Suprapubic skin (tissue), 4 donors: Measurements from ENCODE around the gene TTYH1. TPM values are rescaled to one million over a fixed set of nuclear protein-coding genes. Genes with fewer than 3 reads are reported as not detected.
"Not testable (repeated sequence)": the region's sequence is repeated elsewhere in the genome, so short reads cannot be mapped to it uniquely, and the experiment has no call there.

Experiments
- DNase-seq, 2 donors: peaks; one replicate each; pipeline ENCODE4 v3.0.0-alpha.2; 2019; ENCODE audit warnings: low spot score in 2 of 2
- H3K27ac ChIP-seq: fragments of 200-600 bp; sonication (generic); one replicate; pipeline ENCODE4 v1.5.1; 2019
- H3K27me3 ChIP-seq: fragments of 200-600 bp; sonication (generic); one replicate; pipeline ENCODE4 v1.5.1; 2019
- H3K36me3 ChIP-seq: fragments of 200-600 bp; sonication (generic); one replicate; pipeline ENCODE4 v1.5.1; 2019
- H3K4me1 ChIP-seq: fragments of 200-600 bp; sonication (generic); one replicate; pipeline ENCODE4 v1.5.1; 2019
- H3K4me3 ChIP-seq: fragments of 200-600 bp; sonication (generic); one replicate; pipeline ENCODE4 v1.5.1; 2019; ENCODE audit warnings: mild to moderate bottlenecking
- H3K9me3 ChIP-seq: fragments of 200-600 bp; sonication (generic); one replicate; pipeline ENCODE4 v1.5.1; 2019
- CTCF ChIP-seq, 2 donors: fragments of 200-600 bp in 1 of 2; fragments of 450-650 bp in 1 of 2; sonication (generic) in 1 of 2; IDR thresholded peaks; one replicate each; pipeline ENCODE4 v1.5.1; 2016 to 2019; ENCODE audit warnings: antibody characterized with exemption in 2 of 2, mild to moderate bottlenecking in 1 of 2, moderate library complexity in 1 of 2
- EP300 ChIP-seq: sonication (generic); formaldehyde crosslinking; IDR thresholded peaks from one replicate; pipeline ENCODE4 v1.6.1; 2017; ENCODE audit warnings: antibody characterized with exemption
- POLR2A ChIP-seq, 2 donors: fragments of 450-650 bp; IDR thresholded peaks; one replicate each; pipeline ENCODE4 v1.6.1; 2017; ENCODE audit warnings: antibody characterized with exemption in 2 of 2, mild to moderate bottlenecking in 2 of 2, moderate library complexity in 2 of 2
- POLR2AphosphoS5 ChIP-seq, 3 donors: sonication (generic); formaldehyde crosslinking; IDR thresholded peaks; one replicate each; pipeline ENCODE4 v1.6.1; 2017; ENCODE audit warnings: antibody characterized with exemption in 3 of 3
- WGBS: methylation state at CpG from one replicate; pipeline ENCODE4 v1.1.5; 2018; 5-methylcytosine and 5-hydroxymethylcytosine counted together
- total RNA-seq, 4 donors: library from RNA; depleted of rRNA; stranded (reverse); fragments of >200 nt; gene quantifications; one replicate each; pipeline ENCODE4 v1.1.0, GENCODE V29; 2016

TTYH1 gene
- total RNA-seq, 4 donors from 2014 or later: 11.2 to 20.4 (median 12.5) TPM

- H3K9me3 ChIP-seq: no peaks in the 10 kb centered on the region
- TF ChIP-seq POLR2A (IDR thresholded peaks at IDR 0.05): no peak
- no peak for TF ChIP-seq EP300
- DNase-seq: no peak
- no peaks in the 10 kb centered on the region for H3K36me3 ChIP-seq
- H3K27me3 ChIP-seq: no peaks in the 10 kb centered on the region
- H3K4me3 ChIP-seq: no peak overlapping the region
- no peaks in the 10 kb centered on the region for H3K4me1 ChIP-seq
- 70% methylated on average over 16 of the region's 16 CpGs for WGBS
- H3K27ac ChIP-seq: no peak overlapping the region
Observed at GRCh38 chr19:54373781-54374631, 41.3 kb upstream of the TTYH1 start.

GRCh38 chr19:54375181-54375938 lies 39.9 kb upstream of the TTYH1 start:
- H3K4me1 ChIP-seq: not testable (repeated sequence)

GRCh38 chr19:54376610-54377285 lies 38.5 kb upstream of the TTYH1 start:
- H3K4me1 ChIP-seq: no peaks in the 10 kb centered on the region
- H3K27ac ChIP-seq: no peak overlapping the region
- no peak for DNase-seq
- H3K27me3 ChIP-seq: peaks cover 4% of the 10 kb centered on the region
- no peaks in the 10 kb centered on the region for H3K9me3 ChIP-seq
- WGBS: 62% methylated on average over 11 of the region's 11 CpGs
- H3K4me3 ChIP-seq: no peak overlapping the region
- H3K36me3 ChIP-seq: no peaks in the 10 kb centered on the region
- no peak for TF ChIP-seq POLR2AphosphoS5 (IDR thresholded peaks at IDR 0.05)
- TF ChIP-seq POLR2A (IDR thresholded peaks at IDR 0.05): no peak
- no peak for TF ChIP-seq CTCF (IDR thresholded peaks at IDR 0.05)
- TF ChIP-seq EP300: no peak

More at GRCh38 chr19:54375181-54375938, 39.9 kb upstream of the TTYH1 start:
- WGBS: 70% methylated on average over 17 of the region's 28 CpGs
- H3K27me3 ChIP-seq, H3K27ac ChIP-seq, H3K9me3 ChIP-seq, H3K4me3 ChIP-seq, H3K36me3 ChIP-seq, DNase-seq: not testable (repeated sequence)

- Histone ChIP-seq H3K9me3 (no peaks in the 10 kb centered on the region), H3K4me1 (no peaks in the 10 kb centered on the region), H3K36me3 (no peaks in the 10 kb centered on the region), H3K4me3 (no peak overlapping the region), H3K27me3 (peaks cover 4% of the 10 kb centered on the region), H3K27ac (no peak overlapping the region)
- TF ChIP-seq CTCF (IDR thresholded peaks at IDR 0.05) (no peak), EP300 (no peak), POLR2A (IDR thresholded peaks at IDR 0.05) (no peak), POLR2AphosphoS5 (IDR thresholded peaks at IDR 0.05) (no peak)
- 35% methylated on average over 5 of the region's 5 CpGs for WGBS
- DNase-seq: no peak
Observed at GRCh38 chr19:54379187-54379678, 36.0 kb upstream of the TTYH1 start.

GRCh38 chr19:54380897-54381296 lies 34.4 kb upstream of the TTYH1 start:
- Histone ChIP-seq H3K4me3 (no peak overlapping the region), H3K36me3 (no peaks in the 10 kb centered on the region), H3K27ac (no peak overlapping the region), H3K4me1 (no peaks in the 10 kb centered on the region), H3K9me3 (no peaks in the 10 kb centered on the region), H3K27me3 (peaks cover 9% of the 10 kb centered on the region)
- WGBS: 82% methylated on average over 2 of the region's 2 CpGs
- TF ChIP-seq EP300 (no peak), POLR2AphosphoS5 (IDR thresholded peaks at IDR 0.05) (no peak), CTCF (IDR thresholded peaks at IDR 0.05) (no peak), POLR2A (IDR thresholded peaks at IDR 0.05) (no peak)
- no peak for DNase-seq

GRCh38 chr19:54382041-54382440 lies 33.2 kb upstream of the TTYH1 start:
- DNase-seq, H3K4me3 ChIP-seq, H3K4me1 ChIP-seq, H3K9me3 ChIP-seq, H3K27ac ChIP-seq, H3K36me3 ChIP-seq: not testable (repeated sequence)
- peaks cover 19% of the 10 kb centered on the region for H3K27me3 ChIP-seq
- 85% methylated on average over 13 of the region's 13 CpGs for WGBS
